ENCODE data around the gene SRSF5.
"Not testable (repeated sequence)": the region's sequence is repeated elsewhere in the genome, so short reads cannot be mapped to it uniquely, and the experiment has no call there.

SRSF5 gene

GRCh38 chr14:69811227-69811867, 44.4 kb downstream of the SRSF5 start:
- DNase-seq, result no peak

GRCh38 chr14:69811868-69812252, 44.9 kb downstream of the SRSF5 start:
- DNase-seq, result no peak

DNA sequence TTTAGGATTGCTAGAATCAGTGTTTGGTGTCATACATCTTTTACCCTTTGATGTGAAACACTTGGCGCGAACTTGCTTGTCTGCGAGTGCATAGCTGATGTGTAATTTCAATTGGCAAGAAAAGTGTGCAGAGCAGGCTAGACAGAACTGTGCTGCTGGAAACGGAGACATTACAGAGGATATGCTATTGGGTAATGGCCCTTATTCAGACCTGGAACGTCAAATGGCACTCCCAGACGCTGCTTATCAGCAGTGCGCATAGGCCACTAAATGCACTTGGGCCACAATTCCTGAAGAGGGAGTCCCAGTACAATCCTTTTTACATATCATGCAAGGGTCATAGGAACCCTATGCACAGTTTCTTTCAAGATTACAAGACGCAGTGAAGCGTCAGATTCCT, 45.8 kb downstream of the SRSF5 start:
- no peak for DNase-seq

GRCh38 chr14:69813346-69813745, 46.4 kb downstream of the SRSF5 start:
- DNase-seq, result not testable (repeated sequence)

- no peak for DNase-seq
Measured at GRCh38 chr14:69814397-69814796, 47.5 kb downstream of the SRSF5 start.

DNA sequence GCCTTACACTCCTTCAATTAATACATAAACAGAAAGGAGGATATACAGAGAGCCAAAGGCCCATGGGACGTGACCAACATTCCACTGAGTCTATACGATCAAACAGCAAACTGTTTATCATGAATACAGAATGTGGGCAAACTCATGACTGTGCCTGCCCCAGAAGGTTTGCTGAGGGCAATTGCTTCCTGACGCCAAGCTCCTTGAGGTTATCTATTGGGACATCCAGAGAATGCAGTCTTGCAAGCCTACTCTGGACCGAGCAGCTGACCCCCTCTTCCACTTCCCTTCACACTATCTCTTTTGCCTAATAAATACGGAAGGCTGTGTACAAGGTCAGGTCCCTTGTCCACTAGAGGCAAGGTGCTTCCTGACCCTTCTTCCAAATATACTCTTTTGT, 48.6 kb downstream of the SRSF5 start:
- no peak for DNase-seq

DNA sequence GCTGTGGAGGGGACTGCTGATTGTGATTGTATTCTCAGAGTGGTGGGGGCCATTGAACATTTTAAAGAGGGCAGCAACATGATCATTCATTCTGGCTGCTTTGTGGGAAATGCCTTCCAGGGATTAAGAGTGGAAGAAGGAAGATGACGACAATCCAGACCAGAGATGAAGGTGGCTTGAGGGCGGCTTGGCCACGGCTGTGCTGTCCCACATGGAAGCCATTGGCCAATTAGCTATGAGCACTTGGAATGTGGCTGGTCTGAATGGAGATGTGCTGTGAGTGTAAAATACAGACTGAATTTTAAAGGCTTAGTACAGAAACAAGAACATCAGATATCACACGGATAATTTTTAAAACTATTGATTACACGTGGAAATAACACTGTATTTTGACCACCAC, 49.3 kb downstream of the SRSF5 start:
- no peak for DNase-seq

GRCh38 chr14:69818758-69819191, 51.8 kb downstream of the SRSF5 start:
- DNase-seq, result no peak

DNA sequence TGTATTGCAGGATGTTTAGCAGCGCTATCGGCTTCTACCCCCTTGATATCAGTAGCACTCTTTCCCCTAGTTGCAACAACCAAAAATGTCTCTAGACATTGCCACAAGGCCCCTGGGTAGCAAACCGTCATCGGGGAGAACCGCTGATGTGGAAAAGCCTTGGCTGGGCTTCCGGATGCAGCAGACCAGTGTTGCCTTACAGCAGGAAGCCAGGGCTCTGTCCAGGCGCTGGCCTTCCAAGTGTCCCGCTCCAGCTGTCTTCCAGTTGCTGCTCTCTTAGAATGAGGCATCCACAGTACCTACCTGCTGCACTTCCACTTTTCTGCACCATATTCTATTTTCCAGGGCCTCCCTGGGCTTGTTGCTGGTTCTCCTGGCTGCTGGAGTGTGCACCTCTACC, 52.7 kb downstream of the SRSF5 start:
- no peak for DNase-seq

- DNase-seq, result no peak
Measured at GRCh38 chr14:69820991-69821390, 54.0 kb downstream of the SRSF5 start.
